Stimulated activated CD4-positive, alpha-beta T cell treated with anti-CD3 and anti-CD28 coated beads, Interleukin-2, amount 100 ng/mL, for 4 hours (primary cell): ENCODE data around the gene MAP7D2.

Experiments
- DNase-seq: peaks from one replicate; pipeline ENCODE4 v3.0.0-alpha.2; 2020; ENCODE audit warnings: low read depth

MAP7D2 gene

GRCh38 chrX:20112022-20112774 lies 4.5 kb downstream of the MAP7D2 start:
- no peak for DNase-seq

GRCh38 chrX:20111271-20111670 lies 5.4 kb downstream of the MAP7D2 start:
- no peak for DNase-seq

GRCh38 chrX:20101934-20102581 lies 14.6 kb downstream of the MAP7D2 start:
- no peak for DNase-seq

GRCh38 chrX:20091499-20091898 lies 25.2 kb downstream of the MAP7D2 start:
- DNase-seq, result no peak

- no peak for DNase-seq
These were observed 26.9 kb downstream of the MAP7D2 start for GRCh38 chrX:20089845-20090244.

- DNase-seq, result no peak
These were observed 36.4 kb downstream of the MAP7D2 start for GRCh38 chrX:20080277-20080676.

GRCh38 chrX:20071511-20072079 lies 45.1 kb downstream of the MAP7D2 start:
- DNase-seq, result no peak

- DNase-seq, result no peak
These were observed 48.8 kb downstream of the MAP7D2 start for GRCh38 chrX:20067709-20068561.

GRCh38 chrX:20066968-20067708 lies 49.6 kb downstream of the MAP7D2 start:
- peak; percentile 2 for DNase-seq

- no peak for DNase-seq
These were observed 52.9 kb downstream of the MAP7D2 start for GRCh38 chrX:20063716-20064351.

GRCh38 chrX:20063153-20063552 lies 53.6 kb downstream of the MAP7D2 start:
- DNase-seq, result no peak

GRCh38 chrX:20061855-20062254 lies 54.9 kb downstream of the MAP7D2 start:
- no peak for DNase-seq

- no peak for DNase-seq
These were observed 55.6 kb downstream of the MAP7D2 start for GRCh38 chrX:20060961-20061748.

GRCh38 chrX:20059467-20060128 lies 57.1 kb downstream of the MAP7D2 start:
- no peak for DNase-seq

- DNase-seq, result no peak
These were observed 59.2 kb downstream of the MAP7D2 start for GRCh38 chrX:20057479-20057878.

- no peak for DNase-seq
These were observed 60.0 kb downstream of the MAP7D2 start for GRCh38 chrX:20056704-20057103.

GRCh38 chrX:20053537-20053936 lies 63.2 kb downstream of the MAP7D2 start:
- DNase-seq, result no peak

- no peak for DNase-seq
These were observed 69.8 kb downstream of the MAP7D2 start for GRCh38 chrX:20046864-20047263.

GRCh38 chrX:20046223-20046622 lies 70.5 kb downstream of the MAP7D2 start:
- no peak for DNase-seq

GRCh38 chrX:20042221-20042620 lies 74.5 kb downstream of the MAP7D2 start:
- no peak for DNase-seq
